Subcutaneous abdominal adipose tissue (tissue), 5 donors: ENCODE data around the gene C1orf94.

ENCODE experiments used
- H3K27ac ChIP-seq: one replicate; pipeline ENCODE4 v1.7.0; 2013; ENCODE audit warnings: low read depth, mild to moderate bottlenecking, inconsistent platforms, low read length, moderate library complexity
- H3K27me3 ChIP-seq, 5 donors: one replicate each; pipeline ENCODE4 v1.7.0; 2013; ENCODE audit warnings: low read length in 5 of 5, inconsistent platforms in 1 of 5; ENCODE audit not compliant: control insufficient read depth in 5 of 5, insufficient read depth in 4 of 5
- H3K36me3 ChIP-seq, 5 donors: one replicate each; pipeline ENCODE4 v1.7.0; 2013; ENCODE audit warnings: low read length in 5 of 5; ENCODE audit not compliant: control insufficient read depth in 5 of 5, insufficient read depth in 5 of 5
- H3K4me1 ChIP-seq, 5 donors: one replicate each; pipeline ENCODE4 v1.7.0; 2013; ENCODE audit warnings: low read length in 5 of 5, mild to moderate bottlenecking in 3 of 5, moderate library complexity in 1 of 5; ENCODE audit not compliant: control insufficient read depth in 5 of 5, insufficient read depth in 5 of 5
- H3K4me3 ChIP-seq, 5 donors: one replicate each; pipeline ENCODE4 v1.7.0; 2013; ENCODE audit warnings: low read length in 5 of 5, low read depth in 1 of 5
- H3K9ac ChIP-seq, 5 donors: one replicate each; pipeline ENCODE4 v1.7.0; 2013; ENCODE audit warnings: low read length in 5 of 5, mild to moderate bottlenecking in 4 of 5, moderate library complexity in 3 of 5
- H3K9me3 ChIP-seq, 5 donors: one replicate each; pipeline ENCODE4 v1.7.0; 2013; ENCODE audit warnings: low read length in 5 of 5; ENCODE audit not compliant: control insufficient read depth in 5 of 5
- donor health status: healthy.
- donor health status: healthy.
- donor health status: healthy.
- donor health status: healthy.
- donor health status: healthy.

C1orf94 gene

DNA sequence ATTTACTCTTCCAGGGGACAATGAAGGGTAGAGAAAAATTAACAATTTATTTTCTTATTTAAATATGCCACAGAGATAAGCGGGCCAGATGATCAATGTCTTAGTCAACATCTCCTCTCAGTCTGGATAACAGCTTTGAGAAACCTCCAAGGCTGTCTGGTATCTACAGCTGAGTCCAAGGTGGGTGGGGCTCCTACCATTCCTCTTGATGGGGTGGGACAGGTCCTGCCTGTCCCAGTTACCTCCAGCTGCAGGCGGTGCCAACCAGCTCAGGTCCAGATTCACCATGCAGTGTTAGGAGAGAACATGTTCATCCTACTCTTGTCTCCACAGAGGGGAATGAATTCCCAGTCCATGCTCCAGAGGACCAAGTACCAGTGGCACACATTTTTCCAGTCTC is 32.7 kb upstream of the C1orf94 start:
- Histone ChIP-seq H3K27ac (no peak overlapping the region), H3K27me3 (peaks cover 0 to 6% (median 2%) of the 10 kb centered on the region in 5 donors), H3K9ac (no peak overlapping the region), H3K4me3 (no peak overlapping the region), H3K4me1 (peaks cover 0 to 5% (median 0%) of the 10 kb centered on the region in 5 donors), H3K9me3 (no peaks in the 10 kb centered on the region), H3K36me3 (no peaks in the 10 kb centered on the region)

- H3K4me1 ChIP-seq = peaks cover 0 to 5% (median 0%) of the 10 kb centered on the region in 5 donors
- H3K9me3 ChIP-seq = no peaks in the 10 kb centered on the region
- no peak overlapping the region for H3K4me3 ChIP-seq
- H3K9ac ChIP-seq = no peak overlapping the region
- H3K27me3 ChIP-seq = peaks cover 0 to 6% (median 3%) of the 10 kb centered on the region in 5 donors
- no peak overlapping the region for H3K27ac ChIP-seq
- no peaks in the 10 kb centered on the region for H3K36me3 ChIP-seq
Measured at GRCh38 chr1:34144766-34145165, 31.9 kb upstream of the C1orf94 start.

DNA sequence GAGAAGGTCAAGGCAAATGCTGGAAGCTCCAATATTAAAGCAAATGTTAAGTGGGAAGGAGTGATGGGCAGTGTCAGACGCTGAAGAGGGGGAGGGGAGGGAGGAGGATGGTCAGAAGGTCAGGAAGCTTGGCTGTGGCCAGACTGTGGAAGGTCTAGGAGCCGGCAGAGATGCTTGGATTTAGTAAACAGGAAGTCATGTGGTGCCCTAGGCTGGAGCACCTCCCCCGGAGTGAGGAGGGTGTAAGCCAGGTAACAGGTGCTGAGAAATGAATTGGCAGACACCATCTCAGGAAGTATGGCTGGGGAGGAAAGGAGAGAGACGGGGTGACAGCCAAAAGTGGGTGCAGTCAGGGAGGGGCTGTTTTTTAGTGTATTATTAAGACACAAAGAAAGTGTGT is 29.4 kb upstream of the C1orf94 start:
- Histone ChIP-seq H3K9me3 (no peaks in the 10 kb centered on the region), H3K4me3 (no peak overlapping the region), H3K36me3 (no peaks in the 10 kb centered on the region), H3K27ac (no peak overlapping the region), H3K4me1 (no peaks in the 10 kb centered on the region), H3K27me3 (peaks cover 0 to 6% (median 3%) of the 10 kb centered on the region in 5 donors), H3K9ac (no peak overlapping the region)

DNA sequence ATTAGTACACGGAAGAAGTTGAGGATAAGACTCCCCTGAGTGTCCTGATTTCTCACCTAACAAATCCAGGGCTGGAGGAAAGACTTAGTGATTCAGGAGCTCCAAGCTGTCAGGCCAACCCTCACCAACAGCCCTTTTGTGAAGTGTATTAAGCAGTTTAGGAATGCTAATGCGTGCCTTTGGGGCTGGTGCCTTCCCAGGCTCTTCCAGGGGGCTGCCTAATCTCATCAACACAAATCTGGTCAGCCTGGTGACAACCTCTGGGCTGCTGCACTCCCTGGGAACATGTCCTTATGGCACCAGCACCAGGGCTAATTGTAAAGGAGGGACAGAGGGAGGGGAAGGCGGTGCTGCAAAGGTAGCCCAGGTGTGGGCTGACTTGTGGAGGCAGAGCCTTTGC is 27.2 kb upstream of the C1orf94 start:
- Histone ChIP-seq H3K36me3 (no peaks in the 10 kb centered on the region), H3K4me1 (no peaks in the 10 kb centered on the region), H3K27ac (no peak overlapping the region), H3K4me3 (no peak overlapping the region), H3K9ac (no peak overlapping the region), H3K9me3 (no peaks in the 10 kb centered on the region), H3K27me3 (peaks cover 0 to 10% (median 5%) of the 10 kb centered on the region in 5 donors)

DNA sequence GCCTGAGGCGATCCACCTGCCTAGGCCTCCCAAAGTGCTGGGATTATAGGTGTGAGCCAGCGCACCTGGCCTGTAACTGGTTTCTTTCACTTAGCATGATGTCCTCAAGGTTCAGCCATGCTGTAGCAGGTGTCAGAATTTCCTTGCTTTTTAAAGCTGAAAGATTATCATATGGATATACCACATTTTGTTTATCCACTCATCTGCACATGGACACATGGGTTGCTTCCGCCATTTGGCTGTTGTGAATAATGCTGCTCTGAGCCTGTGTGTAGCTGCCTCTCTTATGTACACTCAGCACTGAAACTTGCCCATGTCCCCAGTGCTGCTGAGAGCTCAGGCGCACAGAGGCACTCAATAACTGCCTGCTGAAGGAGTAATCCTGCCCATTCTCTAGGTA is 23.5 kb upstream of the C1orf94 start:
- H3K4me1 ChIP-seq = no peaks in the 10 kb centered on the region
- no peaks in the 10 kb centered on the region for H3K36me3 ChIP-seq
- no peaks in the 10 kb centered on the region for H3K9me3 ChIP-seq
- H3K9ac ChIP-seq = no peak overlapping the region
- H3K27ac ChIP-seq = no peak overlapping the region
- peaks cover 0 to 10% (median 0%) of the 10 kb centered on the region in 5 donors for H3K27me3 ChIP-seq
- H3K4me3 ChIP-seq = no peak overlapping the region

GRCh38 chr1:34155860-34156259 is 20.8 kb upstream of the C1orf94 start:
- H3K27ac ChIP-seq = no peak overlapping the region
- no peaks in the 10 kb centered on the region for H3K36me3 ChIP-seq
- no peak overlapping the region for H3K9ac ChIP-seq
- H3K4me1 ChIP-seq = no peaks in the 10 kb centered on the region
- no peaks in the 10 kb centered on the region for H3K9me3 ChIP-seq
- H3K4me3 ChIP-seq = no peak overlapping the region
- H3K27me3 ChIP-seq = peaks cover 0 to 14% (median 8%) of the 10 kb centered on the region in 5 donors

DNA sequence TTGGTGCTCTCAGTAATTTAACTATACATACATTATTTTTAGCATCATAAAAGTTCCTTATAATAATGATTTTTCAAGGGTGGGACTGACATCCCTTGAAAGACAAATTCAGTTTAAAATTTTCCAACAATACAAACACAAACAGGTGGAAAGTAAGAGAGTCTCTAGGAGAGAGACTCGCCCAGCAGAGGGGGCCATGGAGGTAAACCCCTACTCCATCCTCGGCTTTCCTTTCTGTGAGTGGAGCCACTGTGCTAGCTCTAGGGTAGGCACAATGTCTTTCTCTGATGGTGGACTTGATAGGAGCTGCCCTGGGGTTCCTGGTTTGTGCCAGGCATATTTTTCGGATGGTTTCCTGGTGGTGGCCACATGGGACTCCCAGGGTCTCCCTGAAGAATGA is 20.0 kb upstream of the C1orf94 start:
- no peaks in the 10 kb centered on the region for H3K36me3 ChIP-seq
- H3K4me1 ChIP-seq = no peaks in the 10 kb centered on the region
- H3K27ac ChIP-seq = no peak overlapping the region
- no peaks in the 10 kb centered on the region for H3K9me3 ChIP-seq
- H3K9ac ChIP-seq = no peak overlapping the region
- H3K27me3 ChIP-seq = peaks cover 0 to 18% (median 8%) of the 10 kb centered on the region in 5 donors
- H3K4me3 ChIP-seq = no peak overlapping the region

DNA sequence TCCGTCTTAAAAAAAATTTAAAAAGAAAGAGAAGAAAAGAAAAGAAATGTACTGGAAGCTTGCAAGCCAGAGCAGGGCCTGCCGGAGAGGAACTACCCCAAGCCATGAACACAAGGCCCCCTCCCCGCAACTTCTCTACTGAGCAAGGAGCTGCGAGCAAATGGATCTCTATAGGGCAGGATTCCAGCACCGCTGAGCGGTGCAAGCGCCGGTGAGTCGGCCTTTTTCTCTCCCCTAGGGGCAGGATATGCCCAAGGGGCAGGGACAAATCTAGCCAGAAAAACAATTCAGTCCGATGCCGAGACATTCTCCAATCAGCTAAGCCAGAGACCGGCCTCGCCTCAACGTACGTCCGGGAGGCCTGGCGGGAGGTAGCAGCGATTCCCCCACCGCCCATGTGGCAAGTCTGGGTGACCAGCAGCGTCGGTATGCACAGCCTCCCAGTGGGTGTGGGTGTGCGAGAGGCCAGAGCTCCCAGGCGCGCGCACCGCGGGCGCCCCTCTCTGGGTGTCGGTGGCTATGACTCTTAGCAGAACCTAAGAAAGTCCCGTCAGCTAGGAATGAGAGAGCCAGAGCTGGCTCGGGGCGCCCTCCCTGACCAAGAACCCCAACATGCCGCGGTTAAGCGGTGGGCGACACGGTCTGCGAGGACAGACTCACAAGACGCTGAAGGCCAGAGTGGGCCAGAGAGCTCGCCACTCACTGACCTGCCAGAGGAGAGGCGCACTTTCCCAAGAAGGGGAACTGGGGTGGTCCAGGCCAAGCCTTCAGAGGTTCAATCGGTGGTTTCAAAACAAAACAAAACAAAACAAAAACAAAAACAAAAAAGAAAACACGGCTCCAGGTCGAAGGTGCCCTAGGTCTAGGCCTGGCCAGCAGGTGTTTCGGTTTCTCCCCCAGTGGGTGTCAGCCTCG is 13.6 kb upstream of the C1orf94 start:
- Histone ChIP-seq H3K4me1 (peaks cover 0 to 35% (median 29%) of the 10 kb centered on the region in 5 donors), H3K27me3 (peaks cover 7 to 53% (median 42%) of the 10 kb centered on the region in 5 donors), H3K27ac (no peak overlapping the region)

DNA sequence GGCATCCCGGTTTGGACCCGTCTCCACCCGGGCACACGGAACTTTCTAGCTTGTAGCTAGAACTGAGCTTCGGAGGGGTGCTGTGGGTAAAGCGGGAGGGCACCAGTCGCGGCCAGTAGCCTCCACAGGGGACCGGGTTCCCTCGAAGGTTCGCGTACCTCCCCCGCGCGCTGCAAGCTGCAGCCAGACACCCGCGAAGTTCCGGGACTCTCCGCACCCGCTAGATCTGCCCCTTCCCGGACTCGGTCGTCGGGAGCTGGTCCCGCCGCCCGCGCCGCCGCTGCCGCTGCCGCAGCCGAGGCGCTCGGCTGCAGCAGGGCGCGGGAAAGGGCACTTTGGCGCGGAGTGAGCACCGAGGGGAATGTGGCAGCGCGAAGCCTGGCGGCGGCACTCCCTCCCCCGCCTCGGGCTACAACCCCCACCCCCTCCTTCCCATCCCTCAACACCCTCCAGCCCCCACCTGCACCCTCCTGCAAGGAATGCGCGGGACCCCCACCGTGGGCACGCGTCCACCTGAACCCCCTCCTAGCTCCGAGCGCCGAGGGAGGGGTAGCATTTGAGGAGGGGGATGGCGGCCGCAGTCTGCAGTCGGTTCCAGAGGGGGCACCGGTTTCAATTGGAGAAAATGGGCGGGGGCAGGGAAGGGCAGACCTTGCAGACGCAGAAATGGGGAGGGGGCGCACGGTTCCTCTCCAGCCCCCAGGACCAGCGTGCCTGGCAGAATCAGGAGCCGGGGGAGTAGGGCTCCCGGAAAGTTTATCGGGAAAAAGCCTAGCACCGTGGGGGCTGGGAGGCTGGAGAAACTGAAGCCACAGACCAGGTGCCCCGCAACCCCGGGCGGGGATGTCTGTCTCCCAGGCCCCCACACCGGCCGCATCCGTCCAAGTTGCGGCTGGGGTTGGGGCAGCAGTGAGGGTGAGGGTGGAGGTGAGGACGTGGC is 12.6 kb upstream of the C1orf94 start:
- Histone ChIP-seq H3K36me3 (no peaks in the 10 kb centered on the region), H3K27me3 (peaks cover 7 to 57% (median 42%) of the 10 kb centered on the region in 5 donors), H3K27ac (no peak overlapping the region), H3K9me3 (no peaks in the 10 kb centered on the region), H3K9ac (peak overlapping the region in 1 of 5 donors; percentile 19), H3K4me1 (peaks cover 0 to 35% (median 29%) of the 10 kb centered on the region in 5 donors), H3K4me3 (peak overlapping the region; percentile 45 to 59 (median 57))

More for the DNA sequence above, 13.6 kb upstream of the C1orf94 start:
- Histone ChIP-seq H3K36me3 (no peaks in the 10 kb centered on the region), H3K9ac (peak overlapping the region in 2 of 5 donors; percentile 19 to 45), H3K9me3 (no peaks in the 10 kb centered on the region), H3K4me3 (peak overlapping the region; percentile 45 to 59 (median 57))
